ENCODE measurements around the gene CGB1.

GRCh38 chr19:49057636-49058234 is 21.0 kb upstream of the CGB1 start, which contains the start of gene CGB7:
- TF ChIP-seq CTCF (IDR thresholded peaks at IDR 0.05; ENCODE audit: low read depth, low read length, missing input control): no peak
- TF ChIP-seq GABPA (IDR thresholded peaks at IDR 0.05 in 1 of 2, conservative IDR thresholded peaks at IDR 0.05 in 1 of 2): no peak
- TF ChIP-seq TAF1 (conservative IDR thresholded peaks at IDR 0.05): no peak
- TF ChIP-seq YY1 (IDR thresholded peaks at IDR 0.05): no peak
- no peak for TF ChIP-seq RAD21 (IDR thresholded peaks at IDR 0.05)
- no peak for TF ChIP-seq FOXA2 (IDR thresholded peaks at IDR 0.05)
- no peak for TF ChIP-seq REST (IDR thresholded peaks at IDR 0.05)
- TF ChIP-seq ATF3 (IDR thresholded peaks at IDR 0.05): no peak
- TF ChIP-seq HNF4A (conservative IDR thresholded peaks at IDR 0.05): no peak
